Upper lobe of left lung (tissue), 6 donors: Measurements from ENCODE around the gene CDH18. TPM values are rescaled to one million over a fixed set of nuclear protein-coding genes. Genes with fewer than 3 reads are reported as not detected.
"Not testable (repeated sequence)": the region's sequence is repeated elsewhere in the genome, so short reads cannot be mapped to it uniquely, and the experiment has no call there.

Source experiments
- ATAC-seq, 2 donors: fragments of 200-7000 bp; cut with Tn5 transposase; one replicate each; pipeline ENCODE4 v1.9.1; 2022; ENCODE audit warnings: mild to moderate bottlenecking in 2 of 2, moderate library complexity in 2 of 2; ENCODE audit not compliant: low FRiP score in 2 of 2
- DNase-seq, 2 donors: peaks; one replicate each; pipeline ENCODE4 v3.0.0-alpha.2; 2019 to 2020
- H3K27ac ChIP-seq, 4 donors: fragments of 200-600 bp; sonication (generic); one replicate each; pipeline ENCODE4 v1.5.1; 2016 to 2019
- H3K27me3 ChIP-seq, 4 donors: fragments of 200-600 bp; sonication (generic); one replicate each; pipeline ENCODE4 v1.5.1; 2017 to 2019
- H3K36me3 ChIP-seq, 4 donors: fragments of 200-600 bp; sonication (generic); one replicate each; pipeline ENCODE4 v1.5.1; 2016 to 2019
- H3K4me1 ChIP-seq, 4 donors: fragments of 200-600 bp; sonication (generic); one replicate each; pipeline ENCODE4 v1.5.1; 2018 to 2019
- H3K4me3 ChIP-seq, 4 donors: fragments of 200-600 bp; sonication (generic); one replicate each; pipeline ENCODE4 v1.5.1; 2017 to 2019; ENCODE audit warnings: mild to moderate bottlenecking in 2 of 4, moderate library complexity in 1 of 4
- H3K9me3 ChIP-seq, 4 donors: fragments of 200-600 bp; sonication (generic); one replicate each; pipeline ENCODE4 v1.5.1; 2018 to 2019
- CTCF ChIP-seq, 6 experiments: fragments of 450-650 bp in 4 of 6; fragments of 200-600 bp in 2 of 6; sonication (generic) in 2 of 6; IDR thresholded peaks; one replicate each; pipeline ENCODE4 v1.5.1; 2016 to 2019; ENCODE audit warnings: antibody characterized with exemption in 6 of 6
- EP300 ChIP-seq, 4 donors: sonication (generic); formaldehyde crosslinking; IDR thresholded peaks; one replicate each; pipeline ENCODE4 v1.5.1; 2017; ENCODE audit warnings: antibody characterized with exemption in 4 of 4, control low read depth in 2 of 4
- POLR2A ChIP-seq, 4 donors: fragments of 450-650 bp; IDR thresholded peaks; one replicate each; pipeline ENCODE4 v1.5.1; 2016 to 2017; ENCODE audit warnings: antibody characterized with exemption in 4 of 4, mild to moderate bottlenecking in 2 of 4
- POLR2AphosphoS5 ChIP-seq, 2 donors: sonication (generic); formaldehyde crosslinking; IDR thresholded peaks; one replicate each; pipeline ENCODE4 v1.5.1; 2017; ENCODE audit warnings: antibody characterized with exemption in 2 of 2
- WGBS, 2 donors: methylation state at CpG; one replicate each; pipeline ENCODE4 v1.1.5; 2017 to 2018; 5-methylcytosine and 5-hydroxymethylcytosine counted together
- total RNA-seq, 6 donors: library from RNA; depleted of rRNA in 4 of 6; stranded (reverse); fragments of >200 nt in 4 of 6; gene quantifications; one replicate each; pipeline versions ENCODE4 v1.1.0 to v1.2.1, GENCODE V29; 2016 to 2021
- donor health status: DM: no; HTN: no; CAD: no; lungs with moderate emphysema.
- donor health status: DM: no; HTN: yes; CAD: no; lungs with severe emphysema.

Gene CDH18
- total RNA-seq, 6 donors from 2014 or later, result not detected

DNA sequence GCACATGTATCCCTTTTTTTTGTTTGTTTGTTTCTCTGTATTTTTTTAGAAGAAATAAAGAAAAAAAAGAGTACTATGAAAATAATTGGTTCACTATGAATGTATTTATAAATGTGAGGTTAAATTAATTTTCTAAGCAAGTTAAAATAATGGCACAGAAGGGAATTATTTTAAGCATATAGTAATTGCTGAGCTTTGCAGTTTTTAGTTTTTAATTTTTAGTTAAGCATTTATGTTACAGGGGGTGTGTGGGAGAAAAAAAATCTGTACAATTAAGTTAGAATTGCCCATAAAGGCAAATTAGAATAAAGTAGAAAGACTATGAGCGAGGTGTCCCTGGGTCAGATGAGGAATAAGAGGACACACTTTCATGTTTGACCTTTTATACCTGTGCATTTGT, 152.6 kb downstream of the CDH18 start:
- WGBS, 2 donors, result 72 to 85% methylated on average over 1 of the region's 1 CpG
- no peak for ATAC-seq
- H3K4me1 ChIP-seq, result no peaks in the 10 kb centered on the region

GRCh38 chr5:19812720-19813119, 175.3 kb downstream of the CDH18 start:
- not testable (repeated sequence) for H3K27ac ChIP-seq, DNase-seq, H3K27me3 ChIP-seq, H3K36me3 ChIP-seq, H3K4me1 ChIP-seq, H3K4me3 ChIP-seq, H3K9me3 ChIP-seq, ATAC-seq
- 86 to 96% methylated on average over 4 of the region's 4 CpGs for WGBS, 2 donors

More for the DNA sequence above, 152.6 kb downstream of the CDH18 start:
- DNase-seq, result no peak
- Histone ChIP-seq H3K4me3 (no peak overlapping the region), H3K36me3 (no peaks in the 10 kb centered on the region), H3K27ac (no peak overlapping the region), H3K9me3 (peaks cover 0 to 5% (median 0%) of the 10 kb centered on the region in 4 donors), H3K27me3 (no peaks in the 10 kb centered on the region)
- TF ChIP-seq POLR2AphosphoS5 (IDR thresholded peaks at IDR 0.05) (no peak), CTCF (IDR thresholded peaks at IDR 0.05) (no peak), EP300 (IDR thresholded peaks at IDR 0.05) (no peak), POLR2A (IDR thresholded peaks at IDR 0.05) (no peak)

- no peak for ATAC-seq
- H3K27me3 ChIP-seq, result no peaks in the 10 kb centered on the region
- H3K4me3 ChIP-seq, result no peak overlapping the region
- no peak for DNase-seq
- H3K4me1 ChIP-seq, result no peaks in the 10 kb centered on the region
- WGBS, 2 donors, result 82 to 84% methylated on average over 1 of the region's 1 CpG
- TF ChIP-seq POLR2AphosphoS5 (IDR thresholded peaks at IDR 0.05) (no peak), EP300 (IDR thresholded peaks at IDR 0.05) (no peak), CTCF (IDR thresholded peaks at IDR 0.05) (no peak), POLR2A (IDR thresholded peaks at IDR 0.05) (no peak)
- H3K9me3 ChIP-seq, result no peaks in the 10 kb centered on the region
- H3K36me3 ChIP-seq, result no peaks in the 10 kb centered on the region
- no peak overlapping the region for H3K27ac ChIP-seq
Observed at GRCh38 chr5:19806756-19807155, 181.2 kb downstream of the CDH18 start.

DNA sequence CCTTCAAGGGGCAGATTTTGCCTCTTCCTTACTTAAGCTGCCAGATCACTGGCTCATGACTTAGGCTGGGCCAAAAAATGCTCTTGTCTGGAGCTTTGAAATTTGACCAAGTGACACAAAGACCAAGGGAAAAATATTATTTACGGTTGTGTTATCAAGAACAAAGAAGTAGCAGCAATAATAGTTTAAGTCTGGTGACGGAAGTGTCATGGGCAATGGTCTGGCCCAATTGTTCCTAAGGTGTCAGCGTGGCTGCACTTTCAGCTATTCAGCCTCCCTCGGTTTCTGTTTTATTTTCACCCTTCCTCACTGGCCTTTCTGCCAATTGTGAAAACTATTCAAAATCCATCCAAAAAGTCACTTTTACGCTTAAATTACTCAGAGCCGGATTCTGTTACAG, 185.3 kb downstream of the CDH18 start:
- ATAC-seq (no peak), DNase-seq (no peak)
- H3K9me3 ChIP-seq, result no peaks in the 10 kb centered on the region
- H3K27ac ChIP-seq, result no peak overlapping the region
- no peaks in the 10 kb centered on the region for H3K27me3 ChIP-seq
- 80 to 88% methylated on average over 6 of the region's 6 CpGs for WGBS, 2 donors
- TF ChIP-seq CTCF (IDR thresholded peaks at IDR 0.05) (no peak), EP300 (IDR thresholded peaks at IDR 0.05) (no peak), POLR2AphosphoS5 (IDR thresholded peaks at IDR 0.05) (no peak), POLR2A (IDR thresholded peaks at IDR 0.05) (no peak)
- H3K36me3 ChIP-seq, result no peaks in the 10 kb centered on the region
- H3K4me1 ChIP-seq, result no peaks in the 10 kb centered on the region
- no peak overlapping the region for H3K4me3 ChIP-seq

DNA sequence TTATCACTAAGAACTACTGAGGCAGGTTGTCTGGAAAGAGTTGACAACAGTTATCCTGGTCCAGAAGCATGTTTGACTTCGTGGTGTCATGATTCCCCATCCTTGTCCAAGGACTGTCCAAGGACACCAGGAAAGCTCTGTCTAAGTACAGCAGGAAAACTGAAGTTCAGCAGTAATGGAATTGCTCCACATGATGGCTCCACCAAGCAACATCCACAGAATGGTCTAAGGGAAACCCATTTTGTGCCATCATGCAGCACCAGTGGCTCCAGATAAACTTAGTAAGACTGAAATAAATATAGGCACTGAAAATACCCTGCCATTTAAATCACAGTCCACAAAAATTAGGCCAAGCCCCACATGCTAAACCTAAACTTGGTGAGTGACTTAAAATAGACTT, 192.8 kb downstream of the CDH18 start:
- ATAC-seq, result no peak
- Histone ChIP-seq H3K9me3 (no peaks in the 10 kb centered on the region), H3K4me3 (no peak overlapping the region), H3K36me3 (no peaks in the 10 kb centered on the region), H3K27me3 (no peaks in the 10 kb centered on the region), H3K27ac (no peak overlapping the region), H3K4me1 (no peaks in the 10 kb centered on the region)
- no peak for DNase-seq
- TF ChIP-seq CTCF (IDR thresholded peaks at IDR 0.05), result no peak
- TF ChIP-seq EP300 (IDR thresholded peaks at IDR 0.05), result no peak
- WGBS, 2 donors, result 53 to 80% methylated on average over 1 of the region's 1 CpG
